Suppressor macrophage (primary cell): ENCODE data around the gene ATP10A.

ENCODE experiments used
- DNase-seq, 4 experiments: peaks; one replicate each; pipeline ENCODE4 v3.0.0-alpha.2; 2020 to 2022
- total RNA-seq, 17 experiments: gene quantifications; one replicate each; lab custom pipeline; 2026; ENCODE audit warnings: mixed read lengths in 6 of 17, inconsistent platforms in 3 of 17; lab: John Stamatoyannopoulos, UW

ATP10A gene
- 2.1 to 145 (median 14.4) reads per million in 17 experiments for total RNA-seq

- peak; percentile 42 to 71 (median 64) for DNase-seq
These were observed at the start of gene ATP10A for GRCh38 chr15:25863111-25863967. ATP10A (minus strand) TSS chr15:25863327; CDS start chr15:25863096, 231 bp downstream.

- DNase-seq: no peak
These were observed 48.9 kb upstream of the ATP10A start for GRCh38 chr15:25912035-25912434.

- DNase-seq: no peak
These were observed 47.7 kb upstream of the ATP10A start for GRCh38 chr15:25910832-25911231.

GRCh38 chr15:25909806-25910205 is 46.7 kb upstream of the ATP10A start:
- no peak for DNase-seq

GRCh38 chr15:25909325-25909724 is 46.2 kb upstream of the ATP10A start:
- no peak for DNase-seq

- DNase-seq: peak; percentile 77 to 92 (median 90)
These were observed 42.0 kb upstream of the ATP10A start for GRCh38 chr15:25905140-25905539.

- peak in 3 of 4 experiments; percentile 17 to 25 (median 22) for DNase-seq
These were observed 40.0 kb upstream of the ATP10A start for GRCh38 chr15:25903024-25903581.

- DNase-seq: peak in 3 of 4 experiments; percentile 28 to 35 (median 33)
These were observed 38.9 kb upstream of the ATP10A start for GRCh38 chr15:25901811-25902605.

- DNase-seq: peak; percentile 57 to 82 (median 76)
These were observed 37.8 kb upstream of the ATP10A start for GRCh38 chr15:25900901-25901300.

GRCh38 chr15:25900431-25900830 is 37.3 kb upstream of the ATP10A start:
- DNase-seq: no peak

- no peak for DNase-seq
These were observed 36.7 kb upstream of the ATP10A start for GRCh38 chr15:25899870-25900269.

GRCh38 chr15:25897658-25898057 is 34.5 kb upstream of the ATP10A start:
- DNase-seq: no peak

GRCh38 chr15:25894371-25894902 is 31.3 kb upstream of the ATP10A start:
- DNase-seq: no peak

GRCh38 chr15:25893596-25893995 is 30.5 kb upstream of the ATP10A start:
- DNase-seq: no peak

GRCh38 chr15:25892126-25892525 is 29.0 kb upstream of the ATP10A start:
- DNase-seq: no peak

- DNase-seq: peak; percentile 33 to 64 (median 58)
These were observed 28.0 kb upstream of the ATP10A start for GRCh38 chr15:25891081-25891480.

GRCh38 chr15:25890529-25890928 is 27.4 kb upstream of the ATP10A start:
- DNase-seq: peak; percentile 15 to 41 (median 34)

- no peak for DNase-seq
These were observed 24.7 kb upstream of the ATP10A start for GRCh38 chr15:25887870-25888269.

GRCh38 chr15:25886498-25887140 is 23.5 kb upstream of the ATP10A start:
- peak; percentile 89 to 96 (median 92) for DNase-seq

- no peak for DNase-seq
These were observed 21.2 kb upstream of the ATP10A start for GRCh38 chr15:25884370-25884769.

- DNase-seq: no peak
These were observed 20.5 kb upstream of the ATP10A start for GRCh38 chr15:25883463-25884259.
